Fibroblast of lung (primary cell): ENCODE data around the gene TMEM272.

ENCODE experiments used
- EZH2 ChIP-seq: IDR thresholded peaks from 2 replicates; pipeline ENCODE4 v1.5.1; 2012; ENCODE audit warnings: low read length, control low read depth, mild to moderate bottlenecking; ENCODE audit errors: missing control alignments
- TF ChIP-seq, protein P1 (sequence below), 2 donors: IDR thresholded peaks in 1 of 2; conservative IDR thresholded peaks in 1 of 2; 1 replicate in 1 of 2; 2 replicates in 1 of 2; pipeline ENCODE4 v1.5.1; 2011 to 2012; ENCODE audit warnings: low read length in 2 of 2, control low read depth in 1 of 2, inconsistent platforms in 1 of 2, low read depth in 1 of 2, mild to moderate bottlenecking in 1 of 2

DNA sequence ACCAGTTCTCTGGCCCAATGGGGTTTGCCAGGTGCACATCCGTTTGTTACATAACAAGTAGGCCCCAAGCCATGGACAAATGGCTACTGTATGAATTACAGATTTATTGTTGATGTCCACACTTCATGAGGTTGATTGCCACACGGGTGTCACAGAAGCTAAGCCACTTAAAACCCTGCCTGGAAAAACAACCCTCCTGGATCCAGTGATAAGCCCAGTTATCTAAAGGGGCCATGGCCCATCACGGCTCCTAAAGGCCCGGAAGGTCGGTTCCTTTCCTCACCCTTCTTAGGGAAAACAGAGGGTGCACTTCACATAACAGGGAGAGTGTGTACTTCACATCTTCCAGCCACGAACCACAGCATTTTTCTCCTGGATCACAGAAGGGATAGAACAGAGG lies 4.1 kb downstream of the TMEM272 start:
- TF ChIP-seq, protein P1, sequence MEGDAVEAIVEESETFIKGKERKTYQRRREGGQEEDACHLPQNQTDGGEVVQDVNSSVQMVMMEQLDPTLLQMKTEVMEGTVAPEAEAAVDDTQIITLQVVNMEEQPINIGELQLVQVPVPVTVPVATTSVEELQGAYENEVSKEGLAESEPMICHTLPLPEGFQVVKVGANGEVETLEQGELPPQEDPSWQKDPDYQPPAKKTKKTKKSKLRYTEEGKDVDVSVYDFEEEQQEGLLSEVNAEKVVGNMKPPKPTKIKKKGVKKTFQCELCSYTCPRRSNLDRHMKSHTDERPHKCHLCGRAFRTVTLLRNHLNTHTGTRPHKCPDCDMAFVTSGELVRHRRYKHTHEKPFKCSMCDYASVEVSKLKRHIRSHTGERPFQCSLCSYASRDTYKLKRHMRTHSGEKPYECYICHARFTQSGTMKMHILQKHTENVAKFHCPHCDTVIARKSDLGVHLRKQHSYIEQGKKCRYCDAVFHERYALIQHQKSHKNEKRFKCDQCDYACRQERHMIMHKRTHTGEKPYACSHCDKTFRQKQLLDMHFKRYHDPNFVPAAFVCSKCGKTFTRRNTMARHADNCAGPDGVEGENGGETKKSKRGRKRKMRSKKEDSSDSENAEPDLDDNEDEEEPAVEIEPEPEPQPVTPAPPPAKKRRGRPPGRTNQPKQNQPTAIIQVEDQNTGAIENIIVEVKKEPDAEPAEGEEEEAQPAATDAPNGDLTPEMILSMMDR (conservative IDR thresholded peaks at IDR 0.05 in 1 of 2, IDR thresholded peaks at IDR 0.05 in 1 of 2; ENCODE audit: low read depth in 1 of 2, low read length in 2 of 2), result no peak
- no peak for TF ChIP-seq EZH2
